HG02642 (cell line): Measurements from ENCODE around the gene GPX5.

ENCODE experiments used
- ATAC-seq: cut with Tn5 transposase; IDR thresholded peaks from one replicate; pipeline ENCODE4 v1.9.1; 2021; ENCODE audit warnings: mild to moderate bottlenecking; ENCODE audit not compliant: unreplicated experiment, poor library complexity

The GPX5 gene

GRCh38 chr6:28553384-28553985 is 27.8 kb downstream of the GPX5 start:
- no peak for ATAC-seq

- ATAC-seq, result no peak
Observed at GRCh38 chr6:28553986-28554881, 28.6 kb downstream of the GPX5 start.

GRCh38 chr6:28555136-28555535 is 29.5 kb downstream of the GPX5 start:
- no peak for ATAC-seq

GRCh38 chr6:28558629-28559028 is 32.9 kb downstream of the GPX5 start:
- ATAC-seq, result no peak

GRCh38 chr6:28563430-28564095 is 37.9 kb downstream of the GPX5 start:
- ATAC-seq, result no peak

- no peak for ATAC-seq
Observed at GRCh38 chr6:28565823-28566526, 40.3 kb downstream of the GPX5 start.

DNA sequence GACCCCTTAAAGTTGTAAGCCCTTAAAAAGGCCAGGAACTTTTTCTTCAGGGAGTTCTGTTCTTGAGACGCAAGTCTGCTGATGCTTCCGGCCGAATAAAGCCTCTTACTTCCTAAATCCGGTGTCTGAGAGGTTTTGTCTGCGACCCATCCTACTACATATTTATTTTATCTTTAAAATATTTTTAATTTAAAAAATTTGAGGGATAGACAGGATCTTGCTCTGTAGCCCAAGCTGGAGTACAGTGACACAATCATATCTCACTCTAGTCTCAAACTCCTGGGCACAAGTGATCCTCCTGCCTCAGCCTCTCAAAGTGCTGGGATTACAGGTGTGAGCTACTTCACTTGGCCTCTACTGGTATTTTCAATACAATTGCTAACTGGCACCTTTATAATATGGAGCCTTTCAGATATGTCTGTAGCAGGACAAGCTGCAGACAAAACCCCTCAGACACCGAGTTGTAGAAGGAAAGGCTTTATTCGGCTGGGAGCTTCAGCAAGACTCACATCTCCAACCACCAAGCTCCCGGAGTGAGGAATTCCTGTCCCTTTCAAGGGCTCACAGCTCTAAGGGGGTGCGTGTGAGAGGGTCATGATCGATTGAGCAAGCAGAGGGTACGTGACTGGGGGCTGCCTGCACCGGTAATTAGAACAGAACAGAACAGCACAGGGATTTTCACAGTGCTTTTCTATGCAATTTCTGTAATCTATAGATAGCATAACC is 41.0 kb downstream of the GPX5 start:
- no peak for ATAC-seq

DNA sequence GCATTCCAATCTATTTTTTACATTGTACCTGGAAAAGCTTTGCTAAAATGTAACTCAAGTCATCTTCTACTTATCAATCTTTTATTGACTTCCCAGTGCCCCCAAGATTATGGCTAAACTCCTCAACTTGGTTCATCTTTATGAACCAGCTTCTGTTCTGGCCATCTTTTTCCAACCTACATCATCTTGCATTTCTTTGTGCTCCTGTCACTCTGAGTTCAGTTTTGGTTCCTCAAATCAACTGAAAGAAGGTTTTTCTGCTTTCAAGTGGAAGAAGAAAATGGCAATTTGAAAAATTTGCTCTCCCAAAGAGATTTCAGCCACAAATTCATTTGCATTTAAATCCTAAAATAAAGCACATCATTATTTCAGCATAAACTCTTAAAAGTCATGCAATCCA is 41.8 kb downstream of the GPX5 start:
- ATAC-seq, result no peak

DNA sequence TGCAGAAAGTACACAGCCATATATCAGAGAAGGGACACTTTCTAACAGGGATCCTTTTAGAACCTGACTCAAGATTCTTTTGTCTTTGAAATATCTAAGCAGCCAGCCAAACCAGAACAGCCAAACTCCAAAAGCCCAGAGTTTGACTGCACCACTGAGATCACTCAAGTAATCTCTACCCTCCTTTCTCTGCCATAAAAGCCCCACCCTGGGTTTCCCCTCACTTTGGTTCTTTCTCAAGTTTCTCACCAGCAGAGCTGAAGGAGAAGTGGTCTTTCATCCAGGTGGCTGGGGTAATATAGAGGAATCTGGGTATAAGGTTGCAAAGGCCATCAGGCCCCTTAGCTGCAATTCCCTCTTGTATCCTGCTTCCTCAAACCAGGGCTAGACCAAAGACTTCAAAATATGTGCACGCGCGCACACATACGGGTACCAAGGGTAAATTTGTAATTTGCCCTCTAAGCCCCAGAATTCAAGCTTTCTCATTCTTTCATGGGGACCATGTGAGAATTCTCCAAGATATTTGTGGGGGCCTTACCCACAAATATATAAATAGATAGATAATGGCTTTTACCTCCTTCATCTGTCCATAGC is 42.9 kb downstream of the GPX5 start:
- ATAC-seq, result no peak

GRCh38 chr6:28569748-28570147 is 44.1 kb downstream of the GPX5 start:
- ATAC-seq, result no peak

DNA sequence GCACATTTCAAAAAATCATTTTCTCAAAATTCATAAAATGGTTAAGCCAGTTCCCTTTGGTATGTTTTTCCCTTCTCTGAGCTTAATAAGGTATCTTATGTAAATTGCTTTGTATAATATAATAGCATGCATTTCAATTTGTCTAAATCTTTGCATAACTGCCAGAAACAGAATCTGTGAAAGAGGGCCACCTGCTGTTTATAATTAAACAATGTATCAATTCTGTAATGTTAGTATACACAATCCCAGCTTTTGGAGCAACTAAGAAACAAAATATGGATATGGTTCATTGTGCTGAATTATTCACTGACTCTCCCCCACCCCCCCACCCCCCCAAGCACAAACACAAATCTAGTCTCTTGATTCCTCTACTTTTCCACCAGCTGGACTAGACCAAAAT is 54.8 kb downstream of the GPX5 start:
- ATAC-seq, result no peak

DNA sequence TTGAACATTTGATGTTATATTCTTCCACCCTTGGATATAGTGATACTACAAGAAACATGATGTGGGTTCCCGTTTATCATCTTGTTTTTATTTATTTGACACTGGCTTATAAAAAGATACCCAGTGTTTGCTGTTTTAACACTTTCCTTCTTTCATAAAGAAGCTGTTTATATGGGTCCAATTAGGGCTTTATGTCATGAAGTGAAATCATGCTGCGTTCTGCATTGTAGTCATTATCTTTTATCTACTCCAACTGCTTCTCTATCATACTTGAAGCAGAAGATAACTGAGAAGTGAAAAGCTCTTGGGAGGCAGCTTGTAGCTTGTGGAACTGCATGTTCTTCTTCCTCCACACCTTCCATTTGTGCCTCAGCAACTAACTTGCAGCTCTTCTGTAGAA is 57.8 kb downstream of the GPX5 start:
- no peak for ATAC-seq
